HCT116 (cell line): Measurements from ENCODE around the gene PDIA3. TPM values are rescaled to one million over a fixed set of nuclear protein-coding genes. Genes with fewer than 3 reads are reported as not detected.
A peak's percentile ranks its signal among the peaks of the same experiment; 100 is the strongest.

ENCODE experiments used
- ATAC-seq: fragments of 200-7000 bp; cut with Tn5 transposase; 2 replicates; pipeline ENCODE4 v1.9.1; 2020; ENCODE audit warnings: mild to moderate bottlenecking, moderate library complexity
- BruUV-seq: library from RNA; stranded (reverse); fragments of 400-500 nt; replicated peaks from 2 replicates; lab custom pipeline; 2021; lab: Mats Ljungman, UMichigan
- CTCF ChIA-PET: fragments of 300-600 bp; sonication (Branson Sonifier 250); formaldehyde crosslinking; loops from one replicate; lab custom pipeline; 2021; ENCODE audit warnings: antibody characterized with exemption; lab: Charles Lee
- POLR2A ChIA-PET: fragments of 300-600, 350-600 bp; sonication (Branson Sonifier 250); formaldehyde crosslinking; loops from one replicate; lab custom pipeline; 2021; ENCODE audit warnings: antibody characterized with exemption; lab: Charles Lee
- RAD21 ChIA-PET, 2 experiments: fragments of 300-600 bp; sonication (Branson Sonifier 250); formaldehyde crosslinking; loops; one replicate each; lab custom pipeline; 2023; ENCODE audit warnings: low total read pairs in 2 of 2; ENCODE audit not compliant: uncharacterized antibody in 2 of 2, unreplicated experiment in 2 of 2, low non-redundant PET in 1 of 2; lab: Charles Lee
- DNase-seq: peaks from one replicate; pipeline ENCODE4 v3.0.0-alpha.2; 2010; ENCODE audit warnings: low read depth, low spot score
- H2AFZ ChIP-seq: fragments of 200-600 bp; shearing (Covaris generic), sonication (generic); 2 replicates; pipeline ENCODE4 v1.6.1; 2017; ENCODE audit warnings: low read depth, mixed run types, mixed read lengths, antibody characterized with exemption, low read length; ENCODE audit not compliant: poor library complexity, severe bottlenecking
- H3K27ac ChIP-seq: 2 replicates; pipeline ENCODE4 v1.5.1; 2012; ENCODE audit warnings: low read depth, low read length
- H3K27me3 ChIP-seq: fragments of 200-600 bp; sonication (generic); 2 replicates; pipeline ENCODE4 v1.6.1; 2016; ENCODE audit warnings: mixed run types, low read length, mixed read lengths; ENCODE audit not compliant: insufficient read depth
- H3K36me3 ChIP-seq, 2 experiments: fragments of 200-500 bp in 1 of 2; fragments of 200-600 bp in 1 of 2; sonication (Bioruptor generic) in 1 of 2; sonication (generic) in 1 of 2; 2 replicates each; pipeline versions ENCODE4 v1.5.1 to v1.6.1; 2014 to 2016; ENCODE audit warnings: low read length in 2 of 2, inconsistent platforms in 1 of 2, mixed read lengths in 1 of 2, mixed run types in 1 of 2; ENCODE audit not compliant: insufficient read depth in 2 of 2, control insufficient read depth in 1 of 2
- H3K4me1 ChIP-seq, 2 experiments: fragments of 200-600 bp in 1 of 2; sonication (generic) in 1 of 2; 2 replicates each; pipeline versions ENCODE4 v1.5.1 to v1.6.1; 2012 to 2017; ENCODE audit warnings: low read length in 2 of 2, inconsistent platforms in 1 of 2, mild to moderate bottlenecking in 1 of 2, mixed read lengths in 1 of 2, mixed run types in 1 of 2, moderate library complexity in 1 of 2; ENCODE audit not compliant: insufficient read depth in 2 of 2, control insufficient read depth in 1 of 2
- H3K4me2 ChIP-seq: fragments of 200-600 bp; sonication (generic); 2 replicates; pipeline ENCODE4 v1.6.1; 2017; ENCODE audit warnings: mixed run types, low read length, mixed read lengths
- H3K4me3 ChIP-seq, 2 experiments: fragments of 200-600 bp in 1 of 2; sonication (generic) in 1 of 2; replicated peaks in 1 of 2; 2 replicates each; pipeline ENCODE4 v1.5.1; 2011 to 2016; ENCODE audit warnings: low read length in 2 of 2, control low read depth in 1 of 2, low read depth in 1 of 2, mild to moderate bottlenecking in 1 of 2, mixed read lengths in 1 of 2, mixed run types in 1 of 2
- H3K79me2 ChIP-seq: fragments of 200-600 bp; sonication (generic); 2 replicates; pipeline ENCODE4 v1.6.1; 2017; ENCODE audit warnings: mild to moderate bottlenecking, mixed run types, low read length, moderate library complexity, mixed read lengths; ENCODE audit not compliant: insufficient read depth
- H3K9ac ChIP-seq: fragments of 200-600 bp; sonication (generic); 2 replicates; pipeline ENCODE4 v1.6.1; 2016; ENCODE audit warnings: low read length, mixed read lengths
- H3K9me2 ChIP-seq: fragments of 200-600 bp; sonication (generic), shearing (Covaris generic); 2 replicates; pipeline ENCODE4 v1.6.1; 2017; ENCODE audit warnings: mixed run types, mild to moderate bottlenecking, moderate library complexity; ENCODE audit not compliant: insufficient read depth
- H3K9me3 ChIP-seq, 2 experiments: fragments of 200-500 bp in 1 of 2; fragments of 200-600 bp in 1 of 2; sonication (Bioruptor generic) in 1 of 2; sonication (generic) in 1 of 2; 2 replicates each; pipeline ENCODE4 v1.6.1; 2014 to 2017; ENCODE audit warnings: low read length in 2 of 2, mixed read lengths in 2 of 2, inconsistent platforms in 1 of 2, low read depth in 1 of 2, mild to moderate bottlenecking in 1 of 2, mixed run types in 1 of 2, moderate library complexity in 1 of 2; ENCODE audit not compliant: control insufficient read depth in 1 of 2, insufficient read depth in 1 of 2
- H4K20me1 ChIP-seq: fragments of 200-600 bp; sonication (generic), shearing (Covaris generic); 2 replicates; pipeline ENCODE4 v1.6.1; 2017; ENCODE audit warnings: mixed run types, mild to moderate bottlenecking, moderate library complexity; ENCODE audit not compliant: insufficient read depth
- CBX3 ChIP-seq: IDR thresholded peaks from 2 replicates; pipeline ENCODE4 v1.6.1; 2012; ENCODE audit warnings: low read depth
- CEBPB ChIP-seq: IDR thresholded peaks from 2 replicates; pipeline ENCODE4 v1.6.1; 2012; ENCODE audit warnings: low read depth
- EGR1 ChIP-seq: IDR thresholded peaks from 2 replicates; pipeline ENCODE4 v1.6.1; 2012; ENCODE audit warnings: low read depth
- ELF1 ChIP-seq: IDR thresholded peaks from 2 replicates; pipeline ENCODE4 v1.6.1; 2012; ENCODE audit warnings: low read depth, borderline replicate concordance
- EZH2phosphoT487 ChIP-seq: fragments of 200-600 bp; IDR thresholded peaks from 2 replicates; pipeline ENCODE4 v1.6.1; 2018; ENCODE audit warnings: antibody characterized with exemption, borderline replicate concordance
- JUND ChIP-seq: IDR thresholded peaks from 2 replicates; pipeline ENCODE4 v1.6.1; 2012
- POLR2A ChIP-seq: IDR thresholded peaks from 2 replicates; pipeline ENCODE4 v1.7.0; 2011; ENCODE audit warnings: borderline replicate concordance; ENCODE audit not compliant: insufficient read depth, insufficient read length; ENCODE audit errors: extremely low read depth
- POLR2AphosphoS5 ChIP-seq: IDR thresholded peaks from 2 replicates; pipeline ENCODE4 v1.6.1; 2011; ENCODE audit warnings: mild to moderate bottlenecking, low read depth, low read length, moderate library complexity
- RAD21 ChIP-seq: IDR thresholded peaks from 2 replicates; pipeline ENCODE4 v1.6.1; 2012; ENCODE audit warnings: low read depth, mild to moderate bottlenecking
- SIN3A ChIP-seq: IDR thresholded peaks from 2 replicates; pipeline ENCODE4 v1.6.1; 2012; ENCODE audit warnings: low read depth
- SP1 ChIP-seq: IDR thresholded peaks from 2 replicates; pipeline ENCODE4 v1.6.1; 2012; ENCODE audit warnings: low read depth
- SRF ChIP-seq: IDR thresholded peaks from 2 replicates; pipeline ENCODE4 v1.6.1; 2012; ENCODE audit warnings: low read depth
- TCF7L2 ChIP-seq: IDR thresholded peaks from 2 replicates; pipeline ENCODE4 v1.7.0; 2011; ENCODE audit warnings: borderline replicate concordance, inconsistent platforms; ENCODE audit not compliant: insufficient read depth, insufficient read length; ENCODE audit errors: extremely low read depth
- YY1 ChIP-seq: IDR thresholded peaks from 2 replicates; pipeline ENCODE4 v1.6.1; 2011; ENCODE audit warnings: low read length, low read depth, moderate library complexity, mild to moderate bottlenecking; ENCODE audit not compliant: insufficient replicate concordance; ENCODE audit errors: extremely low read depth
- ZBTB33 ChIP-seq: IDR thresholded peaks from 2 replicates; pipeline ENCODE4 v1.6.1; 2011; ENCODE audit warnings: mild to moderate bottlenecking, low read length, moderate library complexity; ENCODE audit not compliant: insufficient replicate concordance; ENCODE audit errors: extremely low read depth
- ZFX ChIP-seq: fragments of 450-650 bp; IDR thresholded peaks from 2 replicates; pipeline ENCODE4 v1.6.1; 2017
- ZNF274 ChIP-seq: fragments of 200-500 bp; sonication (Bioruptor generic); IDR thresholded peaks from 2 replicates; pipeline ENCODE4 v1.6.1; 2014; ENCODE audit warnings: mild to moderate bottlenecking, low read depth, low read length, inconsistent platforms
- intact Hi-C: fragments of 100-400 bp; cut with micrococcal nuclease; formaldehyde crosslinking; loops from 2 replicates; pipeline ENCODE4 v1.10.0; 2022
- total RNA-seq: library from RNA; stranded (reverse); gene quantifications from one replicate; pipeline ENCODE4 v1.2.1, GENCODE V29; 2021; ENCODE audit not compliant: unreplicated experiment
- TF ChIP-seq, protein P1 (sequence below), 3 experiments: fragments of 200-600 bp in 1 of 3; sonication (generic) in 1 of 3; IDR thresholded peaks in 2 of 3; conservative IDR thresholded peaks in 1 of 3; 2 replicates each; pipeline ENCODE4 v1.5.1; 2012 to 2017; ENCODE audit warnings: low read depth in 2 of 3, low read length in 2 of 3, antibody characterized with exemption in 1 of 3, borderline replicate concordance in 1 of 3, control low read depth in 1 of 3, mild to moderate bottlenecking in 1 of 3, mixed read lengths in 1 of 3, mixed run types in 1 of 3, moderate library complexity in 1 of 3; ENCODE audit not compliant: insufficient read depth in 1 of 3
- TF ChIP-seq, protein P2 (sequence below): IDR thresholded peaks from 2 replicates; pipeline ENCODE4 v1.6.1; 2012
- TF ChIP-seq, protein P3 (sequence below): IDR thresholded peaks from 2 replicates; pipeline ENCODE4 v1.6.1; 2012

Gene PDIA3
- total RNA-seq, 1 experiment from 2014 or later: 435 TPM

- Histone ChIP-seq H3K9me2 (no peaks in the 10 kb centered on the region), H3K36me3 (peaks cover 11 to 14% of the 10 kb centered on the region in 2 experiments; a peak in 3 of 4 replicates), H3K9me3 (no peaks in the 10 kb centered on the region), H2AFZ (peak overlapping the region; percentile 83), H3K4me1 (peaks cover 9 to 31% of the 10 kb centered on the region in 2 experiments), H4K20me1 (no peaks in the 10 kb centered on the region), H3K9ac (peak overlapping the region; percentile 86), H3K27me3 (no peaks in the 10 kb centered on the region), H3K79me2 (no peaks in the 10 kb centered on the region; the same call in 1 of the 2 replicates), H3K27ac (peak overlapping the region; percentile 65), H3K4me2 (peak overlapping the region; percentile 99), H3K4me3 (peak overlapping the region; percentile 90 to 98)
- DNase-seq (peak; percentile 77), ATAC-seq (peak; percentile 76)
- ChIA-PET RAD21 (no interaction called here), CTCF (interaction anchor here (0.7 to 2.3 kb wide), 13 partner anchors 9 to 447 kb away, joined by 3 to 12 read pairs (median 4); partner anchors contain the start of genes HYPK, PDIA3 and SERINC4), POLR2A (interaction anchor here (0.6 to 2.0 kb wide), 7 partner anchors 8 to 471 kb away, joined by 4 to 8 read pairs (median 5); partner anchors contain the start of genes HYPK, MFAP1, PDIA3 and SERF2)
- TSS peak; percentile 69 for BruUV-seq
- intact Hi-C loops: loop anchor here (10.0 kb wide), 1 partner anchor 333 kb away; no protein-coding TSS in a partner anchor
- no peak for TF ChIP-seq SRF
- TF ChIP-seq EZH2phosphoT487: no peak
- TF ChIP-seq, protein P1, sequence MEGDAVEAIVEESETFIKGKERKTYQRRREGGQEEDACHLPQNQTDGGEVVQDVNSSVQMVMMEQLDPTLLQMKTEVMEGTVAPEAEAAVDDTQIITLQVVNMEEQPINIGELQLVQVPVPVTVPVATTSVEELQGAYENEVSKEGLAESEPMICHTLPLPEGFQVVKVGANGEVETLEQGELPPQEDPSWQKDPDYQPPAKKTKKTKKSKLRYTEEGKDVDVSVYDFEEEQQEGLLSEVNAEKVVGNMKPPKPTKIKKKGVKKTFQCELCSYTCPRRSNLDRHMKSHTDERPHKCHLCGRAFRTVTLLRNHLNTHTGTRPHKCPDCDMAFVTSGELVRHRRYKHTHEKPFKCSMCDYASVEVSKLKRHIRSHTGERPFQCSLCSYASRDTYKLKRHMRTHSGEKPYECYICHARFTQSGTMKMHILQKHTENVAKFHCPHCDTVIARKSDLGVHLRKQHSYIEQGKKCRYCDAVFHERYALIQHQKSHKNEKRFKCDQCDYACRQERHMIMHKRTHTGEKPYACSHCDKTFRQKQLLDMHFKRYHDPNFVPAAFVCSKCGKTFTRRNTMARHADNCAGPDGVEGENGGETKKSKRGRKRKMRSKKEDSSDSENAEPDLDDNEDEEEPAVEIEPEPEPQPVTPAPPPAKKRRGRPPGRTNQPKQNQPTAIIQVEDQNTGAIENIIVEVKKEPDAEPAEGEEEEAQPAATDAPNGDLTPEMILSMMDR (IDR thresholded peaks at IDR 0.05 in 2 of 3, conservative IDR thresholded peaks at IDR 0.05 in 1 of 3; ENCODE audit: borderline replicate concordance in 1 of 3, insufficient read depth in 1 of 3, low read depth in 2 of 3, low read length in 2 of 3): peak; percentile 59 to 89 (median 60); a peak in 5 of 6 replicates
- TF ChIP-seq POLR2AphosphoS5: peak; percentile 30; the same call in 1 of the 2 replicates
- TF ChIP-seq CBX3: no peak; the same call in 1 of the 2 replicates
- TF ChIP-seq, protein P2, sequence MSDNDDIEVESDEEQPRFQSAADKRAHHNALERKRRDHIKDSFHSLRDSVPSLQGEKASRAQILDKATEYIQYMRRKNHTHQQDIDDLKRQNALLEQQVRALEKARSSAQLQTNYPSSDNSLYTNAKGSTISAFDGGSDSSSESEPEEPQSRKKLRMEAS: peak; percentile 83
- no peak for TF ChIP-seq ZFX
- no peak; the same call in none of the 2 replicates for TF ChIP-seq RAD21
- no peak for TF ChIP-seq TCF7L2
- no peak for TF ChIP-seq JUND
- no peak for TF ChIP-seq CEBPB
- peak; percentile 27 for TF ChIP-seq YY1
- peak; percentile 7 for TF ChIP-seq POLR2A
- TF ChIP-seq SIN3A: peak; percentile 16; the same call in 1 of the 2 replicates
- no peak for TF ChIP-seq ZNF274
- TF ChIP-seq ZBTB33: no peak
- TF ChIP-seq SP1: no peak
- no peak for TF ChIP-seq ELF1
- TF ChIP-seq, protein P3, sequence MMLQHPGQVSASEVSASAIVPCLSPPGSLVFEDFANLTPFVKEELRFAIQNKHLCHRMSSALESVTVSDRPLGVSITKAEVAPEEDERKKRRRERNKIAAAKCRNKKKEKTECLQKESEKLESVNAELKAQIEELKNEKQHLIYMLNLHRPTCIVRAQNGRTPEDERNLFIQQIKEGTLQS: no peak
- TF ChIP-seq EGR1: no peak
Observed at GRCh38 chr15:43777267-43777914, 31.2 kb downstream of the PDIA3 start.
